Measurements from ENCODE around the gene RPTOR. TPM values are rescaled to one million over a fixed set of nuclear protein-coding genes. Genes with fewer than 3 reads are reported as not detected.

Gene RPTOR
- polyA plus RNA-seq, 1 experiment, result 10.8 TPM

GRCh38 chr17:80584176-80584905, 39.7 kb downstream of the RPTOR start:
- DNase-seq (ENCODE audit: low read depth), result no peak
- Histone ChIP-seq H3K36me3 (ENCODE audit: control insufficient read depth, insufficient read depth, low read length) (peaks cover 3% of the 10 kb centered on the region; the same call in 1 of the 2 replicates), H3K27me3 (ENCODE audit: control insufficient read depth, insufficient read depth, low read length) (no peaks in the 10 kb centered on the region), H3K4me3 (ENCODE audit: low read depth, low read length) (no peak overlapping the region)
- ChIA-PET POLR2A (no interaction called here), CTCF (interaction anchor here (1.4 to 2.1 kb wide), 2 partner anchors 9 to 386 kb away, joined by 3 to 16 read pairs; no protein-coding TSS in a partner anchor)
- no peak for TF ChIP-seq CTCF (IDR thresholded peaks at IDR 0.05; ENCODE audit: insufficient read depth, low read depth, low read length)

- CTCF ChIA-PET, result no interaction called here
- Histone ChIP-seq H3K27me3 (ENCODE audit: control insufficient read depth, insufficient read depth, low read length) (no peaks in the 10 kb centered on the region), H3K36me3 (ENCODE audit: control insufficient read depth, insufficient read depth, low read length) (peaks cover 3% of the 10 kb centered on the region; the same call in 1 of the 2 replicates), H3K4me3 (ENCODE audit: low read depth, low read length) (no peak overlapping the region)
- DNase-seq (ENCODE audit: low read depth), result no peak
- no peak for TF ChIP-seq CTCF (IDR thresholded peaks at IDR 0.05; ENCODE audit: insufficient read depth, low read depth, low read length)
- POLR2A ChIA-PET, result no interaction called here
These were observed 41.5 kb downstream of the RPTOR start for GRCh38 chr17:80585890-80586845.

GRCh38 chr17:80586846-80587228, 42.2 kb downstream of the RPTOR start:
- POLR2A ChIA-PET, result no interaction called here
- DNase-seq (ENCODE audit: low read depth), result no peak

GRCh38 chr17:80588702-80589383, 44.2 kb downstream of the RPTOR start:
- DNase-seq (ENCODE audit: low read depth), result no peak
- no peak for TF ChIP-seq CTCF (IDR thresholded peaks at IDR 0.05; ENCODE audit: insufficient read depth, low read depth, low read length)
- H3K27me3 ChIP-seq (ENCODE audit: control insufficient read depth, insufficient read depth, low read length), result no peaks in the 10 kb centered on the region
- CTCF ChIA-PET, result interaction anchor here (1.5 kb wide), 1 partner anchor 13 kb away, joined by 5 read pairs; no protein-coding TSS in a partner anchor
- H3K36me3 ChIP-seq (ENCODE audit: control insufficient read depth, insufficient read depth, low read length), result no peaks in the 10 kb centered on the region
- no peak overlapping the region for H3K4me3 ChIP-seq (ENCODE audit: low read depth, low read length)
- POLR2A ChIA-PET, result no interaction called here

More at GRCh38 chr17:80586846-80587228, 42.2 kb downstream of the RPTOR start:
- H3K36me3 ChIP-seq (ENCODE audit: control insufficient read depth, insufficient read depth, low read length), result peaks cover 3% of the 10 kb centered on the region; the same call in 1 of the 2 replicates
- CTCF ChIA-PET, result no interaction called here
- H3K4me3 ChIP-seq (ENCODE audit: low read depth, low read length), result no peak overlapping the region
- no peak for TF ChIP-seq CTCF (IDR thresholded peaks at IDR 0.05; ENCODE audit: insufficient read depth, low read depth, low read length)
- H3K27me3 ChIP-seq (ENCODE audit: control insufficient read depth, insufficient read depth, low read length), result no peaks in the 10 kb centered on the region

Data from BJ (cell line).